Endodermal cell (in vitro differentiated cells): Measurements from ENCODE around the gene C16orf74. TPM values are rescaled to one million over a fixed set of nuclear protein-coding genes. Genes with fewer than 3 reads are reported as not detected.

ENCODE experiments used
- DNase-seq: peaks from one replicate; pipeline ENCODE4 v3.0.0-alpha.2; 2017
- H3K27ac ChIP-seq: 2 replicates; pipeline ENCODE4 v1.5.1; 2013; ENCODE audit warnings: mild to moderate bottlenecking, low read depth, low read length, moderate library complexity
- H3K27me3 ChIP-seq: 2 replicates; pipeline ENCODE4 v1.6.1; 2013; ENCODE audit warnings: mild to moderate bottlenecking, low read length, moderate library complexity; ENCODE audit not compliant: insufficient read depth, control insufficient read depth, poor library complexity, severe bottlenecking
- H3K36me3 ChIP-seq: 2 replicates; pipeline ENCODE4 v1.7.0; 2013; ENCODE audit warnings: mild to moderate bottlenecking, low read length, moderate library complexity; ENCODE audit not compliant: control insufficient read depth, insufficient read depth
- H3K4me1 ChIP-seq: one replicate; pipeline ENCODE4 v1.7.0; 2013; ENCODE audit warnings: low read length; ENCODE audit not compliant: control insufficient read depth, insufficient read depth
- H3K4me3 ChIP-seq: 2 replicates; pipeline ENCODE4 v1.5.1; 2013; ENCODE audit warnings: mild to moderate bottlenecking, low read length, moderate library complexity
- H3K9ac ChIP-seq: 2 replicates; pipeline ENCODE4 v1.6.1; 2013; ENCODE audit warnings: mild to moderate bottlenecking, low read length, moderate library complexity; ENCODE audit not compliant: poor library complexity, severe bottlenecking; ENCODE audit errors: extremely low read depth
- H3K9me3 ChIP-seq: 2 replicates; pipeline ENCODE4 v1.6.1; 2013; ENCODE audit warnings: mild to moderate bottlenecking, low read length, moderate library complexity; ENCODE audit not compliant: control insufficient read depth
- H3K27ac Mint-ChIP-seq: 2 replicates; pipeline ENCODE4 v1.8.0; 2020; ENCODE audit warnings: mixed read lengths
- H3K27me3 Mint-ChIP-seq: 2 replicates; pipeline ENCODE4 v1.8.0; 2021; ENCODE audit warnings: mild to moderate bottlenecking, mixed read lengths; ENCODE audit not compliant: insufficient read depth
- H3K36me3 Mint-ChIP-seq: 2 replicates; pipeline ENCODE4 v1.8.0; 2020; ENCODE audit warnings: low read depth, mixed read lengths
- H3K4me1 Mint-ChIP-seq: 2 replicates; pipeline ENCODE4 v1.8.0; 2020; ENCODE audit warnings: mixed read lengths
- H3K4me3 Mint-ChIP-seq: 2 replicates; pipeline ENCODE4 v1.8.0; 2020; ENCODE audit warnings: mild to moderate bottlenecking, moderate library complexity, mixed read lengths
- H3K9me3 Mint-ChIP-seq: 2 replicates; pipeline ENCODE4 v1.8.0; 2020; ENCODE audit warnings: mild to moderate bottlenecking, mixed read lengths
- WGBS, 2 experiments: methylation state at CpG; one replicate each; pipeline versions ENCODE4 v1.1.5 to v1.1.7; 2013; ENCODE audit warnings: missing lambda C conversion rate in 2 of 2, mixed read lengths in 1 of 2; ENCODE audit not compliant: insufficient coverage in 1 of 2, insufficient read length in 1 of 2; 5-methylcytosine and 5-hydroxymethylcytosine counted together
- total RNA-seq, 2 donors: library from RNA; stranded (reverse); fragmentation: NEBNext Ultra II Directional in 1 of 2; extraction: Animal tissue kit (Norgen Biotek cat#: 25700) in 1 of 2; gene quantifications; 2 replicates in 1 of 2; 3 replicates in 1 of 2; pipeline ENCODE4 v1.2.1, GENCODE V29; 2021
- TF ChIP-seq, protein P1 (sequence below): fragments of 200-600 bp; sonication (generic); conservative IDR thresholded peaks from 2 replicates; pipeline ENCODE4 v1.5.0; 2021; ENCODE audit warnings: antibody characterized with exemption, mild to moderate bottlenecking

The C16orf74 gene
- total RNA-seq, 2 donors from 2014 or later, result 3.6 to 7.4 TPM

DNA sequence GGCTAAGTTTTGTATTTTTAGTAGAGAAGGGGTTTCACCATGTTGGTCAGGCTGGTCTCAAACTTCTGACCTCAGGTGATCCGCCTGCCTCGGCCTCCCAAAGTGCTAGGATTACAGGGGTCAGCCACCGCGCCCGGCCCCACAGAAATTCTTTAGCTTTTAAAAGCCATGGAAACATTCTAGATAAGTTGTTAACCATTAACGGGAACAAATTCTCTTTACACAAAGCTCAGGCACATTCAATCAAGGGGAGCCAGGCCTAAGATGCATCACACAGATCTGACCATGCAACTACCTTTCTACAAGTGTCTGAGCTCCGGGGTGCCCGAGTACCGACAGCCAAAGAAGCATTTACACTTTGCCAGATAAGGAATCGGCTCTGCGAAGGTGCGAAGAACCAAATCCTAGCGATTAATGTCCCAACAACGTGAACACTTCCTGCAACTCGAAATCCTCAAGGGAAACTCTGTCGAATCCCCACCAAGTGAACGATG is 47.4 kb upstream of the C16orf74 start:
- H3K4me1 ChIP-seq, result no peaks in the 10 kb centered on the region
- WGBS, 2 experiments, result 17 to 19% methylated on average over 14 to 17 of the region's 17 CpGs
- no peaks in the 10 kb centered on the region for H3K27me3 ChIP-seq
- peaks cover 68% of the 10 kb centered on the region for H3K36me3 ChIP-seq
- peak overlapping the region; percentile 90 for H3K9ac ChIP-seq
- Mint-ChIP-seq H3K4me1 (peaks cover 29% of the 10 kb centered on the region), H3K9me3 (no peaks in the 10 kb centered on the region), H3K27ac (peak overlapping the region; percentile 94), H3K36me3 (peaks cover 64% of the 10 kb centered on the region), H3K4me3 (peak overlapping the region; percentile 78), H3K27me3 (no peaks in the 10 kb centered on the region)
- H3K4me3 ChIP-seq, result peak overlapping the region; percentile 91
- TF ChIP-seq, protein P1, sequence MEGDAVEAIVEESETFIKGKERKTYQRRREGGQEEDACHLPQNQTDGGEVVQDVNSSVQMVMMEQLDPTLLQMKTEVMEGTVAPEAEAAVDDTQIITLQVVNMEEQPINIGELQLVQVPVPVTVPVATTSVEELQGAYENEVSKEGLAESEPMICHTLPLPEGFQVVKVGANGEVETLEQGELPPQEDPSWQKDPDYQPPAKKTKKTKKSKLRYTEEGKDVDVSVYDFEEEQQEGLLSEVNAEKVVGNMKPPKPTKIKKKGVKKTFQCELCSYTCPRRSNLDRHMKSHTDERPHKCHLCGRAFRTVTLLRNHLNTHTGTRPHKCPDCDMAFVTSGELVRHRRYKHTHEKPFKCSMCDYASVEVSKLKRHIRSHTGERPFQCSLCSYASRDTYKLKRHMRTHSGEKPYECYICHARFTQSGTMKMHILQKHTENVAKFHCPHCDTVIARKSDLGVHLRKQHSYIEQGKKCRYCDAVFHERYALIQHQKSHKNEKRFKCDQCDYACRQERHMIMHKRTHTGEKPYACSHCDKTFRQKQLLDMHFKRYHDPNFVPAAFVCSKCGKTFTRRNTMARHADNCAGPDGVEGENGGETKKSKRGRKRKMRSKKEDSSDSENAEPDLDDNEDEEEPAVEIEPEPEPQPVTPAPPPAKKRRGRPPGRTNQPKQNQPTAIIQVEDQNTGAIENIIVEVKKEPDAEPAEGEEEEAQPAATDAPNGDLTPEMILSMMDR, result no peak
- no peak overlapping the region for H3K27ac ChIP-seq
- peak; percentile 78 for DNase-seq
- H3K9me3 ChIP-seq, result no peaks in the 10 kb centered on the region

DNA sequence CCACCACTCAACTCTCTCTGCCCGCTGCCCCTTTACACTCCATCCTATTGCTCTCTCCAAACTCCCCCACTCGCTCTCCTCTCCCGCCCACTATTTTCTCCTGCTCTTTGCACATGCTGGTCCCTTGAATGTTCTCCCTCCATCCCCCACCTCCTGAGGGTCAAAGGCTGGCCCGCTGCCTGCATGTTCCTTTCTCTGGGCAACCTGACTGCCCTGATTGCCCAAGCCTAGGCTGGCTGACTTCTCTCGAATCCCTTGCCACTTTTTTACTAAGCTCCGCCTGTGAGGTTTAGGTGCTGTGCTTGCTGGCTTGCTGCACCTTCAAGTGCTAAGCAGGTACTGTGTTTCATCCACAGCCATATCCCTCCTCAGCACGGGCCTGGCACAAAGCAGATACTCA is 45.7 kb upstream of the C16orf74 start:
- H3K27ac ChIP-seq, result no peak overlapping the region
- H3K9ac ChIP-seq, result no peak overlapping the region
- TF ChIP-seq, protein P1, result no peak
- peaks cover 65% of the 10 kb centered on the region for H3K36me3 Mint-ChIP-seq
- H3K9me3 Mint-ChIP-seq, result peaks cover 7% of the 10 kb centered on the region
- H3K36me3 ChIP-seq, result peaks cover 68% of the 10 kb centered on the region
- H3K4me1 Mint-ChIP-seq, result peaks cover 29% of the 10 kb centered on the region
- H3K27ac Mint-ChIP-seq, result no peak overlapping the region
- peaks cover 9% of the 10 kb centered on the region for H3K9me3 ChIP-seq
- WGBS, 2 experiments, result 93 to 97% methylated on average over 6 to 7 of the region's 7 CpGs
- no peaks in the 10 kb centered on the region for H3K27me3 ChIP-seq
- H3K4me1 ChIP-seq, result no peaks in the 10 kb centered on the region
- H3K4me3 Mint-ChIP-seq, result peak overlapping the region; percentile 78
- no peaks in the 10 kb centered on the region for H3K27me3 Mint-ChIP-seq
- H3K4me3 ChIP-seq, result peak overlapping the region; percentile 91
- DNase-seq, result no peak

DNA sequence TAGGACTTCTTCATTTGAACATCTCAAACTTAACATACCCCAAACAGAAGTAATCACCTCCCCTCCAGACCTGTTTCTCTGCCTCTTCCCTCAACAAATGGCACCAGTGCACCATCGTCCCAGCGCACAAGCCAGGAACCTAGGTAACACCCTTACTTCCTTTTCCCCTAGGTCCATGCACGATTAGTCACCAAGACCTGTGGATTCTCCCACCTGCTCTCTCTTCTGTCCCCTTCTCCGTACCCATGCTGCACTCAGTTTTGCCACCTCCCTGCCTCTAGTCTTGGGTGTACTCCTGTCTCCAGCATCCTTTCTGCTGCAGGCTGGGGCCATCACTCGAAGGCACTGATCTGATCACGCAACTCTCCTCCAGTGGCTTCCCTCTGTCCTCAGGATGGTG is 45.3 kb upstream of the C16orf74 start:
- H3K9me3 ChIP-seq, result peaks cover 12% of the 10 kb centered on the region
- TF ChIP-seq, protein P1, result no peak
- DNase-seq, result no peak
- H3K27me3 ChIP-seq, result no peaks in the 10 kb centered on the region
- H3K36me3 ChIP-seq, result peaks cover 68% of the 10 kb centered on the region
- no peak overlapping the region for H3K4me3 ChIP-seq
- H3K9me3 Mint-ChIP-seq, result peaks cover 9% of the 10 kb centered on the region
- peak overlapping the region; percentile 17 for H3K27ac Mint-ChIP-seq
- H3K36me3 Mint-ChIP-seq, result peaks cover 65% of the 10 kb centered on the region
- H3K4me3 Mint-ChIP-seq, result no peak overlapping the region
- H3K4me1 Mint-ChIP-seq, result peaks cover 29% of the 10 kb centered on the region
- H3K9ac ChIP-seq, result no peak overlapping the region
- H3K4me1 ChIP-seq, result no peaks in the 10 kb centered on the region
- H3K27ac ChIP-seq, result no peak overlapping the region
- WGBS, 2 experiments, result 95 to 100% methylated on average over 4 to 6 of the region's 6 CpGs
- H3K27me3 Mint-ChIP-seq, result no peaks in the 10 kb centered on the region
